HUES48 (cell line): ENCODE data around the gene FARSA.
A peak's percentile ranks its signal among the peaks of the same experiment; 100 is the strongest.

Experiments
- H3K27ac ChIP-seq: one replicate; pipeline ENCODE4 v1.7.0; 2013; ENCODE audit warnings: low read depth, low read length, inconsistent platforms
- H3K27me3 ChIP-seq: 2 replicates; pipeline ENCODE4 v1.6.1; 2013; ENCODE audit warnings: mild to moderate bottlenecking, low read length; ENCODE audit not compliant: control insufficient read depth, insufficient read depth
- H3K36me3 ChIP-seq: 2 replicates; pipeline ENCODE4 v1.6.1; 2013; ENCODE audit warnings: low read length; ENCODE audit not compliant: control insufficient read depth, insufficient read depth
- H3K4me1 ChIP-seq: 2 replicates; pipeline ENCODE4 v1.6.1; 2013; ENCODE audit warnings: mild to moderate bottlenecking, low read length; ENCODE audit not compliant: control insufficient read depth, insufficient read depth
- H3K4me3 ChIP-seq: 2 replicates; pipeline ENCODE4 v1.5.1; 2013; ENCODE audit warnings: mild to moderate bottlenecking, low read depth, low read length
- H3K9ac ChIP-seq: 2 replicates; pipeline ENCODE4 v1.6.1; 2013; ENCODE audit warnings: mild to moderate bottlenecking, low read depth, low read length, moderate library complexity
- H3K9me3 ChIP-seq: 2 replicates; pipeline ENCODE4 v1.6.1; 2013; ENCODE audit warnings: low read length; ENCODE audit not compliant: control insufficient read depth, insufficient read depth

FARSA gene

GRCh38 chr19:12944104-12944674, 10.7 kb upstream of the FARSA start:
- no peak overlapping the region for H3K4me3 ChIP-seq
- no peaks in the 10 kb centered on the region for H3K27me3 ChIP-seq
- peaks cover 17% of the 10 kb centered on the region; the same call in 1 of the 2 replicates for H3K4me1 ChIP-seq
- H3K9ac ChIP-seq, result no peak overlapping the region
- no peaks in the 10 kb centered on the region for H3K9me3 ChIP-seq
- peaks cover 75% of the 10 kb centered on the region for H3K36me3 ChIP-seq
- H3K27ac ChIP-seq, result peak overlapping the region; percentile 100

- H3K9me3 ChIP-seq, result no peaks in the 10 kb centered on the region
- H3K27ac ChIP-seq, result no peak overlapping the region
- peaks cover 71% of the 10 kb centered on the region for H3K36me3 ChIP-seq
- no peak overlapping the region for H3K9ac ChIP-seq
- H3K27me3 ChIP-seq, result no peaks in the 10 kb centered on the region
- H3K4me3 ChIP-seq, result no peak overlapping the region
- peaks cover 17% of the 10 kb centered on the region; the same call in 1 of the 2 replicates for H3K4me1 ChIP-seq
Observed at GRCh38 chr19:12943437-12944044, 10.0 kb upstream of the FARSA start.

GRCh38 chr19:12940897-12941296, 7.4 kb upstream of the FARSA start:
- peak overlapping the region; percentile 2; the same call in 1 of the 2 replicates for H3K4me3 ChIP-seq
- H3K9me3 ChIP-seq, result no peaks in the 10 kb centered on the region
- no peak overlapping the region for H3K9ac ChIP-seq
- peaks cover 61% of the 10 kb centered on the region for H3K36me3 ChIP-seq
- H3K4me1 ChIP-seq, result peaks cover 17% of the 10 kb centered on the region
- H3K27me3 ChIP-seq, result no peaks in the 10 kb centered on the region
- peak overlapping the region; percentile 1 for H3K27ac ChIP-seq

- Histone ChIP-seq H3K4me1 (peaks cover 17% of the 10 kb centered on the region), H3K9me3 (no peaks in the 10 kb centered on the region), H3K36me3 (peaks cover 60% of the 10 kb centered on the region), H3K9ac (0 out of 2 replicates have a peak overlapping the region, but pooled peaks have one; percentile 93), H3K27ac (peak overlapping the region; percentile 35), H3K4me3 (peak overlapping the region; percentile 98), H3K27me3 (no peaks in the 10 kb centered on the region)
Observed at GRCh38 chr19:12939975-12940423, 6.5 kb upstream of the FARSA start.

- no peaks in the 10 kb centered on the region for H3K27me3 ChIP-seq
- peaks cover 19% of the 10 kb centered on the region for H3K4me1 ChIP-seq
- H3K27ac ChIP-seq, result peak overlapping the region; percentile 70
- no peaks in the 10 kb centered on the region for H3K9me3 ChIP-seq
- peak overlapping the region; percentile 98 for H3K4me3 ChIP-seq
- peak overlapping the region; percentile 93 for H3K9ac ChIP-seq
- H3K36me3 ChIP-seq, result peaks cover 50% of the 10 kb centered on the region
Observed at GRCh38 chr19:12938779-12939601, 5.5 kb upstream of the FARSA start.

- peaks cover 42% of the 10 kb centered on the region for H3K36me3 ChIP-seq
- H3K4me1 ChIP-seq, result peaks cover 22% of the 10 kb centered on the region
Observed at GRCh38 chr19:12937927-12938778, 4.6 kb upstream of the FARSA start, which contains the start of gene CALR. CALR (plus strand) TSS chr19:12938609; CDS start chr19:12938680, 71 bp downstream.

GRCh38 chr19:12937093-12937926, 3.8 kb upstream of the FARSA start:
- no peaks in the 10 kb centered on the region for H3K27me3 ChIP-seq
- no peaks in the 10 kb centered on the region for H3K9me3 ChIP-seq
- peaks cover 24% of the 10 kb centered on the region for H3K4me1 ChIP-seq
- H3K36me3 ChIP-seq, result peaks cover 33% of the 10 kb centered on the region
- peak overlapping the region; percentile 41; the same call in 1 of the 2 replicates for H3K9ac ChIP-seq
- H3K4me3 ChIP-seq, result peak overlapping the region; percentile 98
- peak overlapping the region; percentile 80 for H3K27ac ChIP-seq

More at GRCh38 chr19:12937927-12938778, 4.6 kb upstream of the FARSA start, which contains the start of gene CALR:
- H3K9me3 ChIP-seq, result no peaks in the 10 kb centered on the region
- no peaks in the 10 kb centered on the region for H3K27me3 ChIP-seq
- H3K9ac ChIP-seq, result peak within 1 kb of the TSS; percentile 93
- H3K4me3 ChIP-seq, result peak within 1 kb of the TSS; percentile 98
- H3K27ac ChIP-seq, result peak within 1 kb of the TSS; percentile 80

- Histone ChIP-seq H3K36me3 (peaks cover 28% of the 10 kb centered on the region), H3K4me1 (peaks cover 25% of the 10 kb centered on the region), H3K9ac (no peak overlapping the region), H3K9me3 (no peaks in the 10 kb centered on the region), H3K4me3 (no peak overlapping the region), H3K27me3 (no peaks in the 10 kb centered on the region), H3K27ac (no peak overlapping the region)
Observed at GRCh38 chr19:12936582-12936981, 3.1 kb upstream of the FARSA start.

- Histone ChIP-seq H3K27me3 (no peaks in the 10 kb centered on the region), H3K36me3 (peaks cover 25% of the 10 kb centered on the region), H3K4me1 (peaks cover 24% of the 10 kb centered on the region), H3K9ac (no peak overlapping the region), H3K9me3 (no peaks in the 10 kb centered on the region), H3K4me3 (no peak overlapping the region), H3K27ac (no peak overlapping the region)
Observed at GRCh38 chr19:12935071-12935470, 1.6 kb upstream of the FARSA start.
